HG03469 (cell line): Measurements from ENCODE around the gene MT1B.

Experiments
- ATAC-seq: cut with Tn5 transposase; IDR thresholded peaks from one replicate; pipeline ENCODE4 v1.9.1; 2021; ENCODE audit warnings: mild to moderate bottlenecking, moderate library complexity, moderate number of reproducible peaks; ENCODE audit not compliant: unreplicated experiment

The MT1B gene

GRCh38 chr16:56651586-56651985 lies at the start of gene MT1B:
MT1B (plus strand) TSS chr16:56651886; CDS start chr16:56651954, 68 bp downstream.
- no peak for ATAC-seq

GRCh38 chr16:56603589-56603988 lies 48.1 kb upstream of the MT1B start:
- ATAC-seq, result no peak

DNA sequence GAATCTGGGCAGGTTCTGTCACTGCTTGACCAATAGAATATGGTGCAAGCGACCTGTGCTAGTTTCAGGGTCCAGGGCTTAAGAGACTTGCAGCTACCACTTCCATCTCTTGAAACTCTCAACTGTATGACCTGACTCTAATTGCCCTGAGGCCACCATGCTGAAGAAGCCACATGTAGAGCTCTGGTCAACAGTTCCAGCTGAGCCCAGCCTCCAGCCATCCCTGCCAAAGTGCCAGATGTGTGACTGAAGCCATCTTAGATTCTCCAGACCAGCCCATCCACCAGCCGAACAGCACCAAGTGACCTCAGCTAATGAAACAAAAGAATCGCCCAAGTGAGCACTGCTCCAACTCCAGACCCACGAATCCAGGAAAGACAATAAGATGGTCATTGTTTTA lies 46.7 kb upstream of the MT1B start:
- ATAC-seq, result no peak

GRCh38 chr16:56605475-56605874 lies 46.2 kb upstream of the MT1B start:
- ATAC-seq, result no peak

DNA sequence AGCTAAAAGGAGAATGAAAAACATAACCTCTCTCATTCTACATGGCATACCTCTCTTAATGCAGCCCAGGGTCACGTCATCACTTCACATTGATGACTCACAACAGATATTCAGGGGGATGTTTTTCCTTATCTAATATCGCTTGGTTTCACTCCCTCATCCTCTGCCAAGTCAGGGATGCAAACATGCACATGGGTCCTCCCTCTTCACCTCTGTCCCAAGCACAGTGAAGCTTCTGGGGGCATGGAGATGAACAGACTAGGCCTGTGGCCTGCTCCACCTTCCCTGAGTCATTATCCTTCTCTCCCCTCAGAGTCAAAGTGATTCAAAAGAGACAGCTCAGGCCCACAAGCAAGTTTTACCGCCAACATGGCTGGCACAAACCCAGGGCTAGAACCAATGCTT lies 45.6 kb upstream of the MT1B start:
- no peak for ATAC-seq

- no peak for ATAC-seq
Measured at GRCh38 chr16:56606476-56607108, 45.1 kb upstream of the MT1B start.

GRCh38 chr16:56607109-56607618 lies 44.5 kb upstream of the MT1B start:
- no peak for ATAC-seq

DNA sequence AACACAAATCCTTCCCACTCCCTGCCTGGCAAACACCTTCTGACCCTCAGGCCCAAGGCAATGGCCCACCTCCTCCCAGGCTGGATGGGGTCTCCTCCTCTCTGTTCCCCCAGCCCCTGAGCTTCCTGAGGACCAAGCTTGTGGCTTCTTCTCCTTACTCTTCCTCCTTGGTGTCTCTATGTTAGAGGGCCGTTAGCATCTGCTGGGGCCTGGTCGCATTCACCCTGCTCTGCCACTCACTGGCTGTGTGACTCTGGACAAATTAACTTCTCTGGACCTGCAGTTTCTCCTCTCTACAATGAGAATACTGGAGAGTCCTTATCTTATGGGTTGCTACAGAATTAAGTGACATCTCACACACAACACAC lies 44.0 kb upstream of the MT1B start:
- no peak for ATAC-seq

- ATAC-seq, result peak; percentile 81
Measured at GRCh38 chr16:56608043-56608875, 43.4 kb upstream of the MT1B start, which contains the start of gene MT2A. MT2A (plus strand) TSS chr16:56608584; CDS start chr16:56608656, 72 bp downstream.

DNA sequence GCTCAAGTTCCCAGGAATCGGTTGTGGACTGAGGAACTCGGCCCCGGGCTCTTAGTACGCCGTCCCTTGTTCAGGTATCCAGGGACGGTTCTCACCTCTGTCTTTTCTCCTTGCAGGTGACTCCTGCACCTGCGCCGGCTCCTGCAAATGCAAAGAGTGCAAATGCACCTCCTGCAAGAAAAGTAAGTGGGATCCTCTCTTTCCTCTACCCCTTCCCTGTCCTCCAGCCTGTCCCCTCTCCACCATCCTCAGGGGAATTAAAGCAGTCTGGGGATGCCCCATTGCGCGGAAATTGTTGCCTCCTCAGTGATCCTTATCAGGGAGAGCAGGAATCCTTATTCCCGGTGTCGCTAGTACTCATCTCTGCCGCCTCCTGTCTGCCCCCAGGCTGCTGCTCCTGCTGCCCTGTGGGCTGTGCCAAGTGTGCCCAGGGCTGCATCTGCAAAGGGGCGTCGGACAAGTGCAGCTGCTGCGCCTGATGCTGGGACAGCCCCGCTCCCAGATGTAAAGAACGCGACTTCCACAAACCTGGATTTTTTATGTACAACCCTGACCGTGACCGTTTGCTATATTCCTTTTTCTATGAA lies 42.7 kb upstream of the MT1B start:
- ATAC-seq, result no peak

DNA sequence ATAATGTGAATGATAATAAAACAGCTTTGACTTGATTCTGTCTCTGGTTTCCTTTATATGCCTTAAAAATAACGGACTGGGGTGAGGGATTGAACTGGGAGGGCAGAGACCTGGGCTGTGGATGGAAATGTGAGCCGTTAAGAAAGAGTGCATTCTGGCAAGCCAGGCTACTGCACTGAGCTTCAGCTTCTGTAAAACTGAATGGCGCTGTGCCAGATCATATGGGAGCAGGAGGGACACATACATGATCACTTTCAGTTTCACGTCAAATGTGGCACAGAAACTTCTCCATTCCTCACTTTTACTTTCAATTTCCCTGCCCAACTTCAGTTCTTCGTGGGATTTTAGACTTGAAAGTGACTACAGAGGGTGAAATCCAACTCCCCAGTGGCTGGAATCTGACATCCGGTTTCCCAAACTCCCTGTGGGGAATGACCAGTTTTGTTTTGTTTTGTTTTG lies 42.2 kb upstream of the MT1B start:
- peak; percentile 39 for ATAC-seq

- ATAC-seq, result no peak
Measured at GRCh38 chr16:56610017-56610608, 41.6 kb upstream of the MT1B start.

GRCh38 chr16:56610609-56611111 lies 41.0 kb upstream of the MT1B start:
- no peak for ATAC-seq

DNA sequence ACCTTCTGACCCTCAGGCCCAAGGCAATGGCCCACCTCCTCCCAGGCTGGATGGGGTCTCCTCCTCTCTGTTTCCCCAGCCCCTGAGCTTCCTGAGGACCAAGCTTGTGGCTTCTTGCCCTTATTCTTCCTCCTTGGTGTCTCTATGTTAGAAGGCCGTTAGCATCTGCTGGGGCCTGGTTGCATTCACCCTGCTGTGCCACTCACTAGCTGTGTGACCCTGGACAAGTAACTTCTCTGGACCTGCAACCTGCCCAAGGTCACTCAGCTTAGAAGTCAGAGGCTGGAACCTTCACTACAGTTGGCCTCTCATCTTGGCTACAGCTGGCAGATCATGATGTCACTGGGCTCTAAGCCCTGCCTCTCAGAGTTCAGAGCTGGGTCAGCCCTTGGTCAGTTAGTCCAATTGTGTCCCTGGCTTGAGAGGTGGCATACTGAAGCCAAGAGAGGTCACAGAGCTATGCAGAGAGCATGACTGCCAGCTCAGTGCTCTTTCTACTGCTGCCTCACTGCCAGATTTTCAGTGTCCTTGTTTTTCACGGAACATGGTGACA lies 40.3 kb upstream of the MT1B start:
- no peak for ATAC-seq

GRCh38 chr16:56613706-56614105 lies 38.0 kb upstream of the MT1B start:
- ATAC-seq, result no peak

GRCh38 chr16:56614549-56614991 lies 37.1 kb upstream of the MT1B start:
- no peak for ATAC-seq

GRCh38 chr16:56615353-56615752 lies 36.3 kb upstream of the MT1B start:
- no peak for ATAC-seq

DNA sequence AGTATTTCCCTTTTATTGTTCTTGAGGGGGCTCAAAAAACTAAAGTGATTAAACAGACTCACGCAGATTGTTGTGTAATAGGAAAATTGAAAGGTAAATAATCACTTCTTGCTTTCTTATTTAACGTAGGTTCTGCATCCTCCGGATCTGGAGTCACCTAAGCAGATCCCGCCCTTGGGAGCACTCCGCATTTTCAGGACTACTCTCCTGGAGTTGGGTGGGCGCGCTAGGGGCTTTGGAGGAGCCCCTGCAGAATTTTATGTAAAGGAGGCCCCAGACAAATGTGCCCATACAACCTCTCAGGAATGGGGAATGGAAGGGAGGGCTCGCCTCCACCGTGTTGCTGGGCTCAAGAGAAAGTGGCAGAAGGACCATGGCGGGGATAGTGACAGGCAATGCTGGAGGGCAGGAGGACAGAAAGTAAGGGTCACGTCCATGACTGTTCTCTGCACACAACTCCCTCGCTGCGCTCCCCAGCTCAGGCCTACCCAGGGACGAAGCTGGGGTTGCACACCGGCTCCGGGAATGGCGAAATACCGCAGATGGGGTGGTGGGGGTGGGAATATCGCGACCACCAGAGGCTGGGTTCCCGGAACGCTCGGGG lies 35.0 kb upstream of the MT1B start:
- ATAC-seq, result no peak

- ATAC-seq, result no peak
Measured at GRCh38 chr16:56617212-56618085, 34.2 kb upstream of the MT1B start.
